GM20000 (cell line): ENCODE measurements around the gene KLHDC9.
A peak's percentile ranks its signal among the peaks of the same experiment; 100 is the strongest.

ENCODE experiments used
- DNase-seq: peaks from one replicate; pipeline ENCODE4 v3.0.0; 2012; ENCODE audit warnings: low spot score
- CTCF ChIP-seq: IDR thresholded peaks from 2 replicates; pipeline ENCODE4 v1.5.1; 2012; ENCODE audit warnings: mild to moderate bottlenecking, control low read depth; ENCODE audit errors: extremely low read depth, missing control alignments

Gene KLHDC9

GRCh38 chr1:161071886-161072371 is 26.2 kb upstream of the KLHDC9 start:
- peak; percentile 74 for TF ChIP-seq CTCF

GRCh38 chr1:161072751-161073449 is 25.3 kb upstream of the KLHDC9 start:
- no peak for DNase-seq
- no peak for TF ChIP-seq CTCF

More at GRCh38 chr1:161071886-161072371, 26.2 kb upstream of the KLHDC9 start:
- peak; percentile 86 for DNase-seq

GRCh38 chr1:161073474-161074121 is 24.6 kb upstream of the KLHDC9 start:
- no peak for DNase-seq
- TF ChIP-seq CTCF, result no peak

GRCh38 chr1:161074676-161075368 is 23.3 kb upstream of the KLHDC9 start:
- TF ChIP-seq CTCF, result no peak
- DNase-seq, result no peak

GRCh38 chr1:161076410-161076809 is 21.8 kb upstream of the KLHDC9 start:
- DNase-seq, result no peak
- TF ChIP-seq CTCF, result no peak

- no peak for TF ChIP-seq CTCF
- DNase-seq, result no peak
Observed at GRCh38 chr1:161077426-161077825, 20.7 kb upstream of the KLHDC9 start.
